ENCODE results near the gene HS6ST2.

HS6ST2 gene

GRCh38 chrX:132732236-132732635 lies 226.2 kb downstream of the HS6ST2 start:
- Histone ChIP-seq H3K4me3 (ENCODE audit: low read length) (no peak overlapping the region), H3K4me2 (ENCODE audit: low read length) (no peak overlapping the region), H3K9me3 (replicated peaks; ENCODE audit: low read length) (no peaks in the 10 kb centered on the region), H3K27me3 (ENCODE audit: control insufficient read depth, insufficient read depth, low read length) (peaks cover 21% of the 10 kb centered on the region), H3K9ac (ENCODE audit: low read depth, low read length) (no peak overlapping the region), H3K4me1 (ENCODE audit: control insufficient read depth, insufficient read depth, low read length) (no peaks in the 10 kb centered on the region), H3K36me3 (ENCODE audit: insufficient read depth, low read length) (no peaks in the 10 kb centered on the region)

- no peaks in the 10 kb centered on the region for H3K4me1 ChIP-seq (ENCODE audit: control insufficient read depth, insufficient read depth, low read length)
- H3K4me3 ChIP-seq (ENCODE audit: low read length): no peak overlapping the region
- H3K36me3 ChIP-seq (ENCODE audit: insufficient read depth, low read length): no peaks in the 10 kb centered on the region
- no peaks in the 10 kb centered on the region for H3K9me3 ChIP-seq (replicated peaks; ENCODE audit: low read length)
- peaks cover 22% of the 10 kb centered on the region for H3K27me3 ChIP-seq (ENCODE audit: control insufficient read depth, insufficient read depth, low read length)
- H3K4me2 ChIP-seq (ENCODE audit: low read length): no peak overlapping the region
- H3K9ac ChIP-seq (ENCODE audit: low read depth, low read length): no peak overlapping the region
Measured at GRCh38 chrX:132730726-132731125, 227.7 kb downstream of the HS6ST2 start.

- Histone ChIP-seq H3K9ac (ENCODE audit: low read depth, low read length) (no peak overlapping the region), H3K27me3 (ENCODE audit: control insufficient read depth, insufficient read depth, low read length) (peaks cover 22% of the 10 kb centered on the region), H3K4me2 (ENCODE audit: low read length) (no peak overlapping the region), H3K36me3 (ENCODE audit: insufficient read depth, low read length) (no peaks in the 10 kb centered on the region), H3K9me3 (replicated peaks; ENCODE audit: low read length) (no peaks in the 10 kb centered on the region), H3K4me3 (ENCODE audit: low read length) (no peak overlapping the region), H3K4me1 (ENCODE audit: control insufficient read depth, insufficient read depth, low read length) (no peaks in the 10 kb centered on the region)
Measured at GRCh38 chrX:132730266-132730665, 228.2 kb downstream of the HS6ST2 start.

GRCh38 chrX:132728296-132728695 lies 230.1 kb downstream of the HS6ST2 start:
- no peak overlapping the region for H3K9ac ChIP-seq (ENCODE audit: low read depth, low read length)
- no peaks in the 10 kb centered on the region for H3K9me3 ChIP-seq (replicated peaks; ENCODE audit: low read length)
- H3K4me1 ChIP-seq (ENCODE audit: control insufficient read depth, insufficient read depth, low read length): no peaks in the 10 kb centered on the region
- peaks cover 10% of the 10 kb centered on the region for H3K27me3 ChIP-seq (ENCODE audit: control insufficient read depth, insufficient read depth, low read length)
- H3K4me2 ChIP-seq (ENCODE audit: low read length): no peak overlapping the region
- H3K36me3 ChIP-seq (ENCODE audit: insufficient read depth, low read length): no peaks in the 10 kb centered on the region
- no peak overlapping the region for H3K4me3 ChIP-seq (ENCODE audit: low read length)

GRCh38 chrX:132718431-132718958 lies 239.9 kb downstream of the HS6ST2 start:
- Histone ChIP-seq H3K36me3 (ENCODE audit: insufficient read depth, low read length) (no peaks in the 10 kb centered on the region), H3K4me2 (ENCODE audit: low read length) (no peak overlapping the region), H3K4me1 (ENCODE audit: control insufficient read depth, insufficient read depth, low read length) (no peaks in the 10 kb centered on the region), H3K4me3 (ENCODE audit: low read length) (no peak overlapping the region), H3K27me3 (ENCODE audit: control insufficient read depth, insufficient read depth, low read length) (peaks cover 4% of the 10 kb centered on the region), H3K9ac (ENCODE audit: low read depth, low read length) (no peak overlapping the region), H3K9me3 (replicated peaks; ENCODE audit: low read length) (no peaks in the 10 kb centered on the region)

GRCh38 chrX:132716006-132716405 lies 242.4 kb downstream of the HS6ST2 start:
- Histone ChIP-seq H3K4me2 (ENCODE audit: low read length) (no peak overlapping the region), H3K9me3 (replicated peaks; ENCODE audit: low read length) (no peaks in the 10 kb centered on the region), H3K36me3 (ENCODE audit: insufficient read depth, low read length) (no peaks in the 10 kb centered on the region), H3K27me3 (ENCODE audit: control insufficient read depth, insufficient read depth, low read length) (peaks cover 18% of the 10 kb centered on the region), H3K4me1 (ENCODE audit: control insufficient read depth, insufficient read depth, low read length) (no peaks in the 10 kb centered on the region), H3K9ac (ENCODE audit: low read depth, low read length) (no peak overlapping the region), H3K4me3 (ENCODE audit: low read length) (no peak overlapping the region)

- H3K4me1 ChIP-seq (ENCODE audit: control insufficient read depth, insufficient read depth, low read length): no peaks in the 10 kb centered on the region
- H3K4me2 ChIP-seq (ENCODE audit: low read length): no peak overlapping the region
- no peak overlapping the region for H3K9ac ChIP-seq (ENCODE audit: low read depth, low read length)
- H3K4me3 ChIP-seq (ENCODE audit: low read length): no peak overlapping the region
- H3K27me3 ChIP-seq (ENCODE audit: control insufficient read depth, insufficient read depth, low read length): peaks cover 23% of the 10 kb centered on the region
- no peaks in the 10 kb centered on the region for H3K9me3 ChIP-seq (replicated peaks; ENCODE audit: low read length)
- no peaks in the 10 kb centered on the region for H3K36me3 ChIP-seq (ENCODE audit: insufficient read depth, low read length)
Measured at GRCh38 chrX:132714913-132715312, 243.5 kb downstream of the HS6ST2 start.

GRCh38 chrX:132712350-132712749 lies 246.1 kb downstream of the HS6ST2 start:
- H3K36me3 ChIP-seq (ENCODE audit: insufficient read depth, low read length): no peaks in the 10 kb centered on the region
- H3K9ac ChIP-seq (ENCODE audit: low read depth, low read length): no peak overlapping the region
- no peak overlapping the region for H3K4me2 ChIP-seq (ENCODE audit: low read length)
- peaks cover 32% of the 10 kb centered on the region for H3K27me3 ChIP-seq (ENCODE audit: control insufficient read depth, insufficient read depth, low read length)
- no peak overlapping the region for H3K4me3 ChIP-seq (ENCODE audit: low read length)
- no peaks in the 10 kb centered on the region for H3K4me1 ChIP-seq (ENCODE audit: control insufficient read depth, insufficient read depth, low read length)
- H3K9me3 ChIP-seq (replicated peaks; ENCODE audit: low read length): no peaks in the 10 kb centered on the region

GRCh38 chrX:132710656-132711155 lies 247.7 kb downstream of the HS6ST2 start:
- H3K4me3 ChIP-seq (ENCODE audit: low read length): no peak overlapping the region
- H3K4me1 ChIP-seq (ENCODE audit: control insufficient read depth, insufficient read depth, low read length): no peaks in the 10 kb centered on the region
- peaks cover 35% of the 10 kb centered on the region for H3K27me3 ChIP-seq (ENCODE audit: control insufficient read depth, insufficient read depth, low read length)
- no peak overlapping the region for H3K4me2 ChIP-seq (ENCODE audit: low read length)
- no peaks in the 10 kb centered on the region for H3K36me3 ChIP-seq (ENCODE audit: insufficient read depth, low read length)
- no peaks in the 10 kb centered on the region for H3K9me3 ChIP-seq (replicated peaks; ENCODE audit: low read length)
- H3K9ac ChIP-seq (ENCODE audit: low read depth, low read length): no peak overlapping the region

GRCh38 chrX:132708529-132708928 lies 249.9 kb downstream of the HS6ST2 start:
- Histone ChIP-seq H3K4me2 (ENCODE audit: low read length) (no peak overlapping the region), H3K4me3 (ENCODE audit: low read length) (no peak overlapping the region), H3K4me1 (ENCODE audit: control insufficient read depth, insufficient read depth, low read length) (no peaks in the 10 kb centered on the region), H3K9me3 (replicated peaks; ENCODE audit: low read length) (no peaks in the 10 kb centered on the region), H3K9ac (ENCODE audit: low read depth, low read length) (no peak overlapping the region), H3K36me3 (ENCODE audit: insufficient read depth, low read length) (no peaks in the 10 kb centered on the region), H3K27me3 (ENCODE audit: control insufficient read depth, insufficient read depth, low read length) (peaks cover 45% of the 10 kb centered on the region)

GRCh38 chrX:132704769-132705168 lies 253.7 kb downstream of the HS6ST2 start:
- H3K9ac ChIP-seq (ENCODE audit: low read depth, low read length): no peak overlapping the region
- no peak overlapping the region for H3K4me3 ChIP-seq (ENCODE audit: low read length)
- H3K36me3 ChIP-seq (ENCODE audit: insufficient read depth, low read length): no peaks in the 10 kb centered on the region
- no peak overlapping the region for H3K4me2 ChIP-seq (ENCODE audit: low read length)
- no peaks in the 10 kb centered on the region for H3K4me1 ChIP-seq (ENCODE audit: control insufficient read depth, insufficient read depth, low read length)
- no peaks in the 10 kb centered on the region for H3K9me3 ChIP-seq (replicated peaks; ENCODE audit: low read length)
- H3K27me3 ChIP-seq (ENCODE audit: control insufficient read depth, insufficient read depth, low read length): peaks cover 49% of the 10 kb centered on the region

GRCh38 chrX:132694382-132694781 lies 264.0 kb downstream of the HS6ST2 start:
- Histone ChIP-seq H3K9ac (ENCODE audit: low read depth, low read length) (no peak overlapping the region), H3K4me1 (ENCODE audit: control insufficient read depth, insufficient read depth, low read length) (no peaks in the 10 kb centered on the region), H3K27me3 (ENCODE audit: control insufficient read depth, insufficient read depth, low read length) (peaks cover 34% of the 10 kb centered on the region), H3K36me3 (ENCODE audit: insufficient read depth, low read length) (no peaks in the 10 kb centered on the region), H3K4me2 (ENCODE audit: low read length) (no peak overlapping the region), H3K9me3 (replicated peaks; ENCODE audit: low read length) (no peaks in the 10 kb centered on the region), H3K4me3 (ENCODE audit: low read length) (no peak overlapping the region)
